ENCODE data around the gene GLT8D1. TPM values are rescaled to one million over a fixed set of nuclear protein-coding genes. Genes with fewer than 3 reads are reported as not detected.
A peak's percentile ranks its signal among the peaks of the same experiment; 100 is the strongest.

Gene GLT8D1
- total and polyA plus RNA-seq, 2 of the 13 experiments (the other 11 are each of a cell fraction or from before 2014, with no cell fraction given), result 110 to 121 TPM

- TF ChIP-seq RBFOX2 (IDR thresholded peaks at IDR 0.05; ENCODE audit: low read depth, low read length) (peak; percentile 53; the same call in 1 of the 2 replicates), FOSL2 (CRISPR knock-in tag; IDR thresholded peaks at IDR 0.05) (no peak), FOXA3 (CRISPR knock-in tag; IDR thresholded peaks at IDR 0.05) (0 out of 2 replicates have a peak, but pooled peaks have one; percentile 24), ZBTB38 (CRISPR knock-in tag; IDR thresholded peaks at IDR 0.05) (peak; percentile 71; the same call in 1 of the 2 replicates), MATR3 (CRISPR knock-in tag; IDR thresholded peaks at IDR 0.05) (no peak), ZSCAN30 (CRISPR knock-in tag; IDR thresholded peaks at IDR 0.05) (no peak), PHF5A (CRISPR knock-in tag; IDR thresholded peaks at IDR 0.05; ENCODE audit: low read depth, unreplicated experiment) (no peak), HNRNPL (IDR thresholded peaks at IDR 0.05; ENCODE audit: low read depth, low read length) (peak; percentile 91), KDM2A (CRISPR knock-in tag; IDR thresholded peaks at IDR 0.05; ENCODE audit: borderline replicate concordance, low read depth) (no peak), ATF2 (CRISPR knock-in tag; IDR thresholded peaks at IDR 0.05) (no peak), NR2F6 (IDR thresholded peaks at IDR 0.05) (0 out of 2 replicates have a peak, but pooled peaks have one; percentile 7), NR2F6 (CRISPR knock-in tag; IDR thresholded peaks at IDR 0.05) (no peak), HINFP (CRISPR knock-in tag; IDR thresholded peaks at IDR 0.05; ENCODE audit: low read depth) (no peak), ZFYVE20 (CRISPR knock-in tag; IDR thresholded peaks at IDR 0.05; ENCODE audit: borderline replicate concordance, low read depth) (no peak), ZNF367 (CRISPR knock-in tag; IDR thresholded peaks at IDR 0.05; ENCODE audit: borderline replicate concordance) (no peak)
- TF ChIP-seq, protein P1, sequence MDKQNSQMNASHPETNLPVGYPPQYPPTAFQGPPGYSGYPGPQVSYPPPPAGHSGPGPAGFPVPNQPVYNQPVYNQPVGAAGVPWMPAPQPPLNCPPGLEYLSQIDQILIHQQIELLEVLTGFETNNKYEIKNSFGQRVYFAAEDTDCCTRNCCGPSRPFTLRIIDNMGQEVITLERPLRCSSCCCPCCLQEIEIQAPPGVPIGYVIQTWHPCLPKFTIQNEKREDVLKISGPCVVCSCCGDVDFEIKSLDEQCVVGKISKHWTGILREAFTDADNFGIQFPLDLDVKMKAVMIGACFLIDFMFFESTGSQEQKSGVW (CRISPR knock-in tag; IDR thresholded peaks at IDR 0.05; ENCODE audit: borderline replicate concordance), result no peak
- TF ChIP-seq, protein P2, sequence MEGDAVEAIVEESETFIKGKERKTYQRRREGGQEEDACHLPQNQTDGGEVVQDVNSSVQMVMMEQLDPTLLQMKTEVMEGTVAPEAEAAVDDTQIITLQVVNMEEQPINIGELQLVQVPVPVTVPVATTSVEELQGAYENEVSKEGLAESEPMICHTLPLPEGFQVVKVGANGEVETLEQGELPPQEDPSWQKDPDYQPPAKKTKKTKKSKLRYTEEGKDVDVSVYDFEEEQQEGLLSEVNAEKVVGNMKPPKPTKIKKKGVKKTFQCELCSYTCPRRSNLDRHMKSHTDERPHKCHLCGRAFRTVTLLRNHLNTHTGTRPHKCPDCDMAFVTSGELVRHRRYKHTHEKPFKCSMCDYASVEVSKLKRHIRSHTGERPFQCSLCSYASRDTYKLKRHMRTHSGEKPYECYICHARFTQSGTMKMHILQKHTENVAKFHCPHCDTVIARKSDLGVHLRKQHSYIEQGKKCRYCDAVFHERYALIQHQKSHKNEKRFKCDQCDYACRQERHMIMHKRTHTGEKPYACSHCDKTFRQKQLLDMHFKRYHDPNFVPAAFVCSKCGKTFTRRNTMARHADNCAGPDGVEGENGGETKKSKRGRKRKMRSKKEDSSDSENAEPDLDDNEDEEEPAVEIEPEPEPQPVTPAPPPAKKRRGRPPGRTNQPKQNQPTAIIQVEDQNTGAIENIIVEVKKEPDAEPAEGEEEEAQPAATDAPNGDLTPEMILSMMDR (CRISPR knock-in tag; IDR thresholded peaks at IDR 0.05), result no peak
- TF ChIP-seq, protein P3, sequence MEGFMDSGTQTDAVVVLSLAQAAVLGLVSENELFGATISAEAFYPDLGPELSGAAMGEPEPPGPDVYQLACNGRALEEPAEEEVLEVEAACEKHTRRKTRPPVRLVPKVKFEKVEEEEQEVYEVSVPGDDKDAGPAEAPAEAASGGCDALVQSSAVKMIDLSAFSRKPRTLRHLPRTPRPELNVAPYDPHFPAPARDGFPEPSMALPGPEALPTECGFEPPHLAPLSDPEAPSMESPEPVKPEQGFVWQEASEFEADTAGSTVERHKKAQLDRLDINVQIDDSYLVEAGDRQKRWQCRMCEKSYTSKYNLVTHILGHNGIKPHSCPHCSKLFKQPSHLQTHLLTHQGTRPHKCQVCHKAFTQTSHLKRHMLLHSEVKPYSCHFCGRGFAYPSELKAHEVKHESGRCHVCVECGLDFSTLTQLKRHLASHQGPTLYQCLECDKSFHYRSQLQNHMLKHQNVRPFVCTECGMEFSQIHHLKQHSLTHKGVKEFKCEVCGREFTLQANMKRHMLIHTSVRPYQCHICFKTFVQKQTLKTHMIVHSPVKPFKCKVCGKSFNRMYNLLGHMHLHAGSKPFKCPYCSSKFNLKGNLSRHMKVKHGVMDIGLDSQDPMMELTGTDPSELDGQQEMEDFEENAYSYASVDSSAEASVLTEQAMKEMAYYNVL (CRISPR knock-in tag; IDR thresholded peaks at IDR 0.05; ENCODE audit: borderline replicate concordance), result no peak
- TF ChIP-seq, protein P4, sequence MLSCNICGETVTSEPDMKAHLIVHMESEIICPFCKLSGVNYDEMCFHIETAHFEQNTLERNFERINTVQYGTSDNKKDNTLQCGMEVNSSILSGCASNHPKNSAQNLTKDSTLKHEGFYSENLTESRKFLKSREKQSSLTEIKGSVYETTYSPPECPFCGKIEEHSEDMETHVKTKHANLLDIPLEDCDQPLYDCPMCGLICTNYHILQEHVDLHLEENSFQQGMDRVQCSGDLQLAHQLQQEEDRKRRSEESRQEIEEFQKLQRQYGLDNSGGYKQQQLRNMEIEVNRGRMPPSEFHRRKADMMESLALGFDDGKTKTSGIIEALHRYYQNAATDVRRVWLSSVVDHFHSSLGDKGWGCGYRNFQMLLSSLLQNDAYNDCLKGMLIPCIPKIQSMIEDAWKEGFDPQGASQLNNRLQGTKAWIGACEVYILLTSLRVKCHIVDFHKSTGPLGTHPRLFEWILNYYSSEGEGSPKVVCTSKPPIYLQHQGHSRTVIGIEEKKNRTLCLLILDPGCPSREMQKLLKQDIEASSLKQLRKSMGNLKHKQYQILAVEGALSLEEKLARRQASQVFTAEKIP (CRISPR knock-in tag; IDR thresholded peaks at IDR 0.05; ENCODE audit: borderline replicate concordance), result no peak
Observed at GRCh38 chr3:52712291-52713212, 7.0 kb upstream of the GLT8D1 start (continued).

All from HepG2 (cell line).